Naive B cell (primary cell): ENCODE data around the gene PRMT7. TPM values are rescaled to one million over a fixed set of nuclear protein-coding genes. Genes with fewer than 3 reads are reported as not detected.

Experiments
- ATAC-seq, 2 donors: fragments of 150-1000 bp; cut with Tn5 transposase; 2 replicates each; pipeline ENCODE4 v1.10.0; 2021; ENCODE audit warnings: low read depth in 2 of 2, mild to moderate bottlenecking in 2 of 2, moderate library complexity in 2 of 2
- DNase-seq: peaks from one replicate; pipeline ENCODE4 v3.0.0; 2022
- H3K27ac Mint-ChIP-seq, 6 donors: one replicate each; pipeline ENCODE4 v1.8.0; 2020 to 2022; ENCODE audit warnings: mild to moderate bottlenecking in 6 of 6, mixed read lengths in 6 of 6, moderate library complexity in 5 of 6, inconsistent platforms in 2 of 6
- H3K27me3 Mint-ChIP-seq, 3 donors: one replicate each; pipeline ENCODE4 v1.8.0; 2021 to 2022; ENCODE audit warnings: mixed read lengths in 3 of 3, mild to moderate bottlenecking in 1 of 3
- H3K36me3 Mint-ChIP-seq, 2 donors: one replicate each; pipeline ENCODE4 v1.8.0; 2020 to 2022; ENCODE audit warnings: mixed read lengths in 2 of 2, inconsistent platforms in 1 of 2, mild to moderate bottlenecking in 1 of 2
- H3K4me1 Mint-ChIP-seq, 3 donors: one replicate each; pipeline ENCODE4 v1.8.0; 2020 to 2022; ENCODE audit warnings: mixed read lengths in 3 of 3, inconsistent platforms in 1 of 3, mild to moderate bottlenecking in 1 of 3, moderate library complexity in 1 of 3
- H3K4me3 Mint-ChIP-seq, 8 donors: one replicate each; pipeline ENCODE4 v1.8.0; 2020 to 2022; ENCODE audit warnings: mild to moderate bottlenecking in 8 of 8, mixed read lengths in 8 of 8, moderate library complexity in 8 of 8, inconsistent platforms in 2 of 8
- H3K9me3 Mint-ChIP-seq, 7 donors: one replicate each; pipeline ENCODE4 v1.8.0; 2020 to 2022; ENCODE audit warnings: mixed read lengths in 7 of 7, mild to moderate bottlenecking in 5 of 7, inconsistent platforms in 2 of 7, moderate library complexity in 1 of 7
- polyA plus RNA-seq, 6 donors: library from polyadenylated mRNA; unstranded; fragments of 300-500 nt; fragmentation: Illumina TruSeq; gene quantifications; one replicate each; pipeline ENCODE4 v1.2.3, GENCODE V29; 2021; ENCODE audit warnings: low read depth in 6 of 6

PRMT7 gene
- polyA plus RNA-seq, 6 donors from 2014 or later = 14.8 to 34.8 (median 23.1) TPM

GRCh38 chr16:68367891-68368290 is 57.1 kb downstream of the PRMT7 start:
- no peak for ATAC-seq
- H3K4me3 Mint-ChIP-seq = peak overlapping the region in 2 of 8 donors; percentile 40 to 58
- H3K27ac Mint-ChIP-seq = peak overlapping the region in 2 of 6 donors; percentile 25 to 83
- no peaks in the 10 kb centered on the region for H3K9me3 Mint-ChIP-seq
- DNase-seq = no peak
- H3K36me3 Mint-ChIP-seq = no peaks in the 10 kb centered on the region
- H3K4me1 Mint-ChIP-seq = peaks cover 40 to 52% (median 51%) of the 10 kb centered on the region in 3 donors
- H3K27me3 Mint-ChIP-seq = peaks cover 0 to 14% (median 9%) of the 10 kb centered on the region in 3 donors

GRCh38 chr16:68368301-68368888 is 57.6 kb downstream of the PRMT7 start:
- Mint-ChIP-seq H3K27ac (peak overlapping the region in 4 of 6 donors; percentile 9 to 94 (median 88)), H3K9me3 (no peaks in the 10 kb centered on the region), H3K4me3 (peak overlapping the region in 5 of 8 donors; percentile 13 to 76 (median 58)), H3K4me1 (peaks cover 40 to 52% (median 51%) of the 10 kb centered on the region in 3 donors), H3K27me3 (peaks cover 0 to 19% (median 14%) of the 10 kb centered on the region in 3 donors), H3K36me3 (no peaks in the 10 kb centered on the region)
- ATAC-seq (peak; percentile 76 to 81), DNase-seq (peak; percentile 14)

- H3K4me3 Mint-ChIP-seq = peak overlapping the region in 3 of 8 donors; percentile 21 to 61 (median 58)
- DNase-seq = no peak
These were observed 58.3 kb downstream of the PRMT7 start for GRCh38 chr16:68369168-68369567.

GRCh38 chr16:68369697-68370580 is 59.1 kb downstream of the PRMT7 start:
- peaks cover 40 to 50% (median 48%) of the 10 kb centered on the region in 3 donors for H3K4me1 Mint-ChIP-seq
- no peaks in the 10 kb centered on the region for H3K9me3 Mint-ChIP-seq
- ATAC-seq = peak in 1 of 2 donors; percentile 21
- H3K36me3 Mint-ChIP-seq = no peaks in the 10 kb centered on the region
- peak overlapping the region in 5 of 8 donors; percentile 11 to 60 (median 50) for H3K4me3 Mint-ChIP-seq
- peaks cover 0 to 29% (median 26%) of the 10 kb centered on the region in 3 donors for H3K27me3 Mint-ChIP-seq
- no peak for DNase-seq
- H3K27ac Mint-ChIP-seq = peak overlapping the region in 3 of 6 donors; percentile 49 to 90 (median 49)

More at GRCh38 chr16:68369168-68369567, 58.3 kb downstream of the PRMT7 start:
- H3K27ac Mint-ChIP-seq = peak overlapping the region in 3 of 6 donors; percentile 52 to 83 (median 63)
- H3K4me1 Mint-ChIP-seq = peaks cover 40 to 52% (median 51%) of the 10 kb centered on the region in 3 donors
- peaks cover 0 to 26% (median 22%) of the 10 kb centered on the region in 3 donors for H3K27me3 Mint-ChIP-seq
- no peaks in the 10 kb centered on the region for H3K9me3 Mint-ChIP-seq
- H3K36me3 Mint-ChIP-seq = no peaks in the 10 kb centered on the region
- ATAC-seq = no peak

GRCh38 chr16:68370581-68371275 is 59.9 kb downstream of the PRMT7 start:
- Mint-ChIP-seq H3K4me3 (peak overlapping the region in 6 of 8 donors; percentile 16 to 60 (median 50)), H3K9me3 (no peaks in the 10 kb centered on the region), H3K36me3 (no peaks in the 10 kb centered on the region), H3K4me1 (peaks cover 34 to 42% (median 41%) of the 10 kb centered on the region in 3 donors), H3K27ac (peak overlapping the region in 3 of 6 donors; percentile 49 to 90 (median 81)), H3K27me3 (peaks cover 0 to 32% (median 20%) of the 10 kb centered on the region in 3 donors)
- ATAC-seq (peak; percentile 18 to 32), DNase-seq (no peak)

- Mint-ChIP-seq H3K27me3 (peaks cover 0 to 32% (median 14%) of the 10 kb centered on the region in 3 donors), H3K4me1 (peaks cover 31 to 37% (median 36%) of the 10 kb centered on the region in 3 donors), H3K9me3 (no peaks in the 10 kb centered on the region), H3K36me3 (no peaks in the 10 kb centered on the region), H3K4me3 (no peak overlapping the region), H3K27ac (no peak overlapping the region)
- ATAC-seq (no peak), DNase-seq (no peak)
These were observed 60.4 kb downstream of the PRMT7 start for GRCh38 chr16:68371276-68371651.

- ATAC-seq = no peak
- Mint-ChIP-seq H3K4me3 (no peak overlapping the region), H3K4me1 (peaks cover 29 to 37% (median 36%) of the 10 kb centered on the region in 3 donors), H3K9me3 (no peaks in the 10 kb centered on the region), H3K27ac (peak overlapping the region in 1 of 6 donors; percentile 49), H3K36me3 (no peaks in the 10 kb centered on the region), H3K27me3 (peaks cover 0 to 32% (median 12%) of the 10 kb centered on the region in 3 donors)
- no peak for DNase-seq
These were observed 61.0 kb downstream of the PRMT7 start for GRCh38 chr16:68371706-68372380.

- H3K9me3 Mint-ChIP-seq = no peaks in the 10 kb centered on the region
- H3K27ac Mint-ChIP-seq = no peak overlapping the region
- peaks cover 26 to 37% (median 33%) of the 10 kb centered on the region in 3 donors for H3K4me1 Mint-ChIP-seq
- ATAC-seq = no peak
- no peak overlapping the region for H3K4me3 Mint-ChIP-seq
- H3K27me3 Mint-ChIP-seq = peaks cover 0 to 32% (median 12%) of the 10 kb centered on the region in 3 donors
- no peaks in the 10 kb centered on the region for H3K36me3 Mint-ChIP-seq
- no peak for DNase-seq
These were observed 61.5 kb downstream of the PRMT7 start for GRCh38 chr16:68372381-68372720.

- Mint-ChIP-seq H3K27me3 (peaks cover 0 to 32% (median 12%) of the 10 kb centered on the region in 3 donors), H3K36me3 (no peaks in the 10 kb centered on the region), H3K9me3 (no peaks in the 10 kb centered on the region), H3K4me1 (peaks cover 22 to 32% (median 29%) of the 10 kb centered on the region in 3 donors), H3K4me3 (no peak overlapping the region), H3K27ac (no peak overlapping the region)
- DNase-seq = no peak
- ATAC-seq = no peak
These were observed 62.0 kb downstream of the PRMT7 start for GRCh38 chr16:68372806-68373205.

GRCh38 chr16:68373528-68374245 is 62.9 kb downstream of the PRMT7 start:
- peaks cover 0 to 32% (median 12%) of the 10 kb centered on the region in 3 donors for H3K27me3 Mint-ChIP-seq
- H3K9me3 Mint-ChIP-seq = no peaks in the 10 kb centered on the region
- no peaks in the 10 kb centered on the region for H3K36me3 Mint-ChIP-seq
- H3K27ac Mint-ChIP-seq = peak overlapping the region in 1 of 6 donors; percentile 67
- DNase-seq (no peak), ATAC-seq (no peak)
- H3K4me1 Mint-ChIP-seq = peaks cover 13 to 23% (median 21%) of the 10 kb centered on the region in 3 donors
- peak overlapping the region in 1 of 8 donors; percentile 25 for H3K4me3 Mint-ChIP-seq

GRCh38 chr16:68374246-68374805 is 63.5 kb downstream of the PRMT7 start:
- ATAC-seq (no peak), DNase-seq (no peak)
- Mint-ChIP-seq H3K27ac (no peak overlapping the region), H3K36me3 (no peaks in the 10 kb centered on the region), H3K4me3 (no peak overlapping the region), H3K4me1 (peaks cover 9 to 17% (median 15%) of the 10 kb centered on the region in 3 donors), H3K27me3 (peaks cover 0 to 32% (median 12%) of the 10 kb centered on the region in 3 donors), H3K9me3 (no peaks in the 10 kb centered on the region)
